ENCODE measurements around the gene EEFSEC. TPM values are rescaled to one million over a fixed set of nuclear protein-coding genes. Genes with fewer than 3 reads are reported as not detected.

Gene EEFSEC
- total RNA-seq, 2 donors from 2014 or later: 15.7 to 18.0 TPM

- DNase-seq (ENCODE audit: low spot score): peak; percentile 47
- Histone ChIP-seq H3K36me3 (peaks cover 4% of the 10 kb centered on the region), H3K9me3 (no peaks in the 10 kb centered on the region), H3K27ac (peak overlapping the region in 1 of 2 donors; percentile 4), H3K4me1 (peaks cover 0 to 44% of the 10 kb centered on the region in 2 donors), H3K4me3 (no peak overlapping the region), H3K27me3 (no peaks in the 10 kb centered on the region)
- TF ChIP-seq CTCF (IDR thresholded peaks at IDR 0.05): peak in 1 of 2 donors; percentile 39
Observed at GRCh38 chr3:128307029-128307633, 153.8 kb downstream of the EEFSEC start.

GRCh38 chr3:128307781-128308469 is 154.6 kb downstream of the EEFSEC start:
- H3K27me3 ChIP-seq: no peaks in the 10 kb centered on the region
- H3K27ac ChIP-seq: peak overlapping the region in 1 of 2 donors; percentile 72
- no peak overlapping the region for H3K4me3 ChIP-seq
- H3K36me3 ChIP-seq: peaks cover 4% of the 10 kb centered on the region
- DNase-seq (ENCODE audit: low spot score): peak; percentile 18
- no peaks in the 10 kb centered on the region for H3K9me3 ChIP-seq
- H3K4me1 ChIP-seq: peaks cover 0 to 45% of the 10 kb centered on the region in 2 donors
- no peak for TF ChIP-seq CTCF (IDR thresholded peaks at IDR 0.05)

- no peak for TF ChIP-seq CTCF (IDR thresholded peaks at IDR 0.05)
- Histone ChIP-seq H3K4me1 (peaks cover 0 to 45% of the 10 kb centered on the region in 2 donors), H3K27ac (peak overlapping the region; percentile 51 to 72)
Observed at GRCh38 chr3:128309026-128309425, 155.7 kb downstream of the EEFSEC start.

GRCh38 chr3:128310286-128311058 is 157.2 kb downstream of the EEFSEC start:
- Histone ChIP-seq H3K27me3 (no peaks in the 10 kb centered on the region), H3K4me1 (peaks cover 0 to 45% of the 10 kb centered on the region in 2 donors), H3K4me3 (no peak overlapping the region), H3K9me3 (no peaks in the 10 kb centered on the region), H3K27ac (peak overlapping the region; percentile 51 to 62), H3K36me3 (no peaks in the 10 kb centered on the region)
- DNase-seq (ENCODE audit: low spot score): peak; percentile 51
- no peak for TF ChIP-seq CTCF (IDR thresholded peaks at IDR 0.05)

More at GRCh38 chr3:128309026-128309425, 155.7 kb downstream of the EEFSEC start:
- Histone ChIP-seq H3K9me3 (no peaks in the 10 kb centered on the region), H3K36me3 (peaks cover 4% of the 10 kb centered on the region), H3K4me3 (no peak overlapping the region), H3K27me3 (no peaks in the 10 kb centered on the region)
- peak; percentile 62 for DNase-seq (ENCODE audit: low spot score)

GRCh38 chr3:128311441-128311844 is 158.2 kb downstream of the EEFSEC start:
- Histone ChIP-seq H3K36me3 (no peaks in the 10 kb centered on the region), H3K4me1 (peaks cover 0 to 45% of the 10 kb centered on the region in 2 donors), H3K27me3 (no peaks in the 10 kb centered on the region), H3K4me3 (no peak overlapping the region), H3K9me3 (no peaks in the 10 kb centered on the region), H3K27ac (peak overlapping the region; percentile 35 to 62)
- no peak for TF ChIP-seq CTCF (IDR thresholded peaks at IDR 0.05)
- DNase-seq (ENCODE audit: low spot score): peak; percentile 56
